OCI-LY3 (cell line): ENCODE results near the gene PLP1.

ENCODE experiments used
- CTCF ChIP-seq: fragments of 200-600, 300-600 bp; sonication (generic); IDR thresholded peaks from 2 replicates; pipeline ENCODE4 v1.5.1; 2014; ENCODE audit warnings: antibody characterized with exemption, low read length, low read depth
- EZH2phosphoT487 ChIP-seq: fragments of 200-600 bp; shearing (Covaris generic); IDR thresholded peaks from 2 replicates; pipeline ENCODE4 v1.6.1; 2018; ENCODE audit warnings: antibody characterized with exemption, mixed run types, low read depth

- TF ChIP-seq CTCF = no peak
- TF ChIP-seq EZH2phosphoT487 = no peak
Measured at GRCh38 chrX:103805860-103806259, 29.2 kb downstream of the PLP1 start.
